ENCODE results near the gene ZNF565. TPM values are rescaled to one million over a fixed set of nuclear protein-coding genes. Genes with fewer than 3 reads are reported as not detected.
"Not testable (repeated sequence)": the region's sequence is repeated elsewhere in the genome, so short reads cannot be mapped to it uniquely, and the experiment has no call there.

Gene ZNF565
- total and polyA plus RNA-seq, 2 experiments from 2014 or later = 2.1 to 2.6 TPM

DNA sequence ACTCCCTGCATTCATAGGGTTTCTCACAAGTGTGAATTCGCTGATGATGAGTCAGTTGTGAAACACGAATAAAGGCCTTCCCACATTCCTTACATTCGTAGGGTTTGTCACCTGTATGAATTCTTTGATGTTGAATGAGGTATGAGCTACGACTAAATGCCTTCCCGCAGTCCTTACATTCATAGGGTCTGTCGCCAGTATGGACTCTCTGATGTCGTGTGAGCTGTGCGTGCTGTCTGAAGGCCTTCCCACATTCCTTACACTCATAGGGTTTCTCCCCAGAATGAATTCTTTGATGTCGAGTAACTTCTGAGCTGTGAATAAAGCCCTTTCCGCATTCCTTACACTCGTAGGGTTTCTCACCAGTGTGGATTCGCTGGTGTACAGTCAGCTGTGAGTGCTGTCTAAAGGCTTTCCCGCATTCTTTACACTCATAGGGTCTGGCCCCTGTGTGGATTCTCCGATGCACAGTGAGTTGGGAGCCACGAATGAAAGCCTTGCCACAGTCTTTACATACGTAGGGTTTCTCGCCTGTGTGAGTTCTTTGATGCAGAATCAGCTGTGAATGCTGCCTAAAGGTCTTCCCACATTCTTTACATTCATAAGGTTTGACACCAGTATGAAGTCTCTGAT lies 31.7 kb downstream of the ZNF565 start:
- no peak for DNase-seq
- no peak overlapping the region for H3K4me2 ChIP-seq (ENCODE audit: unreplicated experiment)

DNA sequence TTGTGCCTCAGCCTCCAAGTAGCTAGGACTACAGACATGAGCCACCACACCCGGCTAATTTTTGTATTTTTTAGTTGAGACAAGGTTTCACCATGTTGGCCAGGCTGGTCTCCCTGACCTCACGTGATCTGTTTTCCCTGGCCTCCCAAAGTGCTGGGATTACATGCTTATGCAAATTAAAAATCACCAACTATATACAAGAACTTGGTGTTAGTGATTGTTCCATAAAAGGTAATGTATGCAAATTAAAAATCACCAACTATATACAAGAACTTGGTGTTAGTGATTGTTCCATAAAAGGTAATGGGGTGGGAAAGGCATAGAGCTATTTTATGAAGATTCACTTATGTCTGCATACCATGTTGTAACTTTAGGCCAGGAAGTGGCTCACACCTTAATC lies 35.4 kb downstream of the ZNF565 start:
- in situ Hi-C loops (cut with MboI); DNase-seq; H3K27ac ChIP-seq; H2AFZ ChIP-seq; H3K27me3 ChIP-seq (replicated peaks; ENCODE audit: insufficient read depth); H3K9me3 ChIP-seq (ENCODE audit: low read depth); H3K79me2 ChIP-seq (ENCODE audit: insufficient read depth); H3K4me3 ChIP-seq; H3K4me2 ChIP-seq (ENCODE audit: unreplicated experiment); H3K9ac ChIP-seq; H3F3A ChIP-seq (ENCODE audit: insufficient read depth); H3K9me2 ChIP-seq (ENCODE audit: insufficient read depth); H4K20me1 ChIP-seq (ENCODE audit: insufficient read depth); H3K4me1 ChIP-seq (ENCODE audit: insufficient read depth): not testable (repeated sequence)
- peaks cover 13% of the 10 kb centered on the region; the same call in 1 of the 2 replicates for H3K36me3 ChIP-seq (ENCODE audit: low read depth)
- WGBS, 2 experiments (ENCODE audit: low coverage in 1 of 2, low lambda C conversion rate in 2 of 2, missing lambda C conversion rate in 2 of 2) = 79 to 87% methylated on average over 2 of the region's 2 CpGs

More for the DNA sequence above, 31.7 kb downstream of the ZNF565 start:
- Histone ChIP-seq H2AFZ (no peak overlapping the region), H3K27me3 (replicated peaks; ENCODE audit: insufficient read depth) (no peaks in the 10 kb centered on the region), H4K20me1 (ENCODE audit: insufficient read depth) (no peaks in the 10 kb centered on the region), H3K4me3 (no peak overlapping the region), H3K36me3 (ENCODE audit: low read depth) (peaks cover 13% of the 10 kb centered on the region; the same call in 1 of the 2 replicates), H3K9me2 (ENCODE audit: insufficient read depth) (no peaks in the 10 kb centered on the region), H3K9ac (no peak overlapping the region), H3F3A (ENCODE audit: insufficient read depth) (no peaks in the 10 kb centered on the region), H3K79me2 (ENCODE audit: insufficient read depth) (no peaks in the 10 kb centered on the region), H3K27ac (no peak overlapping the region), H3K4me1 (ENCODE audit: insufficient read depth) (no peaks in the 10 kb centered on the region), H3K9me3 (ENCODE audit: low read depth) (no peaks in the 10 kb centered on the region)
- TF ChIP-seq EZH2phosphoT487 (IDR thresholded peaks at IDR 0.05; ENCODE audit: insufficient read depth, low read depth) (no peak), EZH2 (IDR thresholded peaks at IDR 0.05; ENCODE audit: insufficient read depth, poor library complexity, severe bottlenecking) (no peak)
- WGBS, 2 experiments (ENCODE audit: low coverage in 1 of 2, low lambda C conversion rate in 2 of 2, missing lambda C conversion rate in 2 of 2) = 86 to 87% methylated on average over 17 of the region's 17 CpGs
- in situ Hi-C loops (cut with MboI) = no loop called here

DNA sequence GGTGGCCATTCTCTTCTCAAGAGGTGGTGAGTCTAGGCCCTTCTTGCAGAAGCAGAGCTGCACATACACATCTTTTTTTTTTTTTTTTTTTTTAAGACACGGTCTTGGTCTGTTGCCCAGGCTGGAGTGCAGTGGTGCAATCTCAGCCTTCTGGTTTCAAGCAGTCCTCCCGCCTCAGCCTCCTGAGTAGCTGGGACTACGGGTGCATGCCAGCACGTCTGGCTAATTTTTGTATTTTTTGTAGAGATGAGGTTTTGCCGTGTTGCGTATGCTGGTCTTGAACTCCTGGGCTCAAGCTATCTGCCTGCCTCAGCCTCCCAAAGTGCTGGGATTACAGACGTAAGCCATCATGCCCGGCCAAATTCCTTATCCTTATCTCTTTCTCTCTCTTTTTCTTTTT lies 40.6 kb downstream of the ZNF565 start:
- H3K4me3 ChIP-seq; H3K27me3 ChIP-seq (replicated peaks; ENCODE audit: insufficient read depth); H3K27ac ChIP-seq; H2AFZ ChIP-seq; H3K4me2 ChIP-seq (ENCODE audit: unreplicated experiment); H3K4me1 ChIP-seq (ENCODE audit: insufficient read depth); in situ Hi-C loops (cut with MboI); H3K9me3 ChIP-seq (ENCODE audit: low read depth); H3K9me2 ChIP-seq (ENCODE audit: insufficient read depth); DNase-seq; H3F3A ChIP-seq (ENCODE audit: insufficient read depth); H3K9ac ChIP-seq; H3K36me3 ChIP-seq (ENCODE audit: low read depth); H4K20me1 ChIP-seq (ENCODE audit: insufficient read depth); H3K79me2 ChIP-seq (ENCODE audit: insufficient read depth): not testable (repeated sequence)
- 53 to 60% methylated on average over 8 of the region's 8 CpGs for WGBS, 2 experiments (ENCODE audit: low coverage in 1 of 2, low lambda C conversion rate in 2 of 2, missing lambda C conversion rate in 2 of 2)

DNA sequence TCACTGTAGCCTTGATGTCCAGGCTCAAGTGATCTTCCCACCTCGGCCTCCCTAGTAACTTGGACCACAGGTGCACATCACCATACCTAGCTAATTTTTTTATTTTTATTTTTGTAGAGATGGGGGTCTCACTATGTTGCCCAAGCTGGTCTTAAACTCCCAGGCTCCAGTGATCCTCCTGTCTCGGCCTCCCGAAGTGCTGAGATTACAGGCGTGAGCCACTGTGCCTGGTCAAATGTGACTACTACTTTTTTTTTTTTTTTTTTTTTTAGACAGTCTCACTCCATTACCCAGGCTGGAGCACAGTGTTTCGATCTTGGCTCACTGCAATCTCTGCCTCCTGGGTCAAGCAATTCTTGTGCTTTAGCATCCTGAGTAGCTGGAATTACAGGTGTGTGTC lies 41.6 kb downstream of the ZNF565 start:
- no peaks in the 10 kb centered on the region for H3K36me3 ChIP-seq (ENCODE audit: low read depth)
- no peak overlapping the region for H3K27ac ChIP-seq
- WGBS, 2 experiments (ENCODE audit: low coverage in 1 of 2, low lambda C conversion rate in 2 of 2, missing lambda C conversion rate in 2 of 2) = 85 to 88% methylated on average over 5 of the region's 5 CpGs
- no peak overlapping the region for H2AFZ ChIP-seq
- peaks cover 5% of the 10 kb centered on the region; the same call in 1 of the 2 replicates for H3K4me1 ChIP-seq (ENCODE audit: insufficient read depth)
- in situ Hi-C loops (cut with MboI) = no loop called here
- TF ChIP-seq EZH2 (IDR thresholded peaks at IDR 0.05; ENCODE audit: insufficient read depth, poor library complexity, severe bottlenecking) (no peak), EZH2phosphoT487 (IDR thresholded peaks at IDR 0.05; ENCODE audit: insufficient read depth, low read depth) (no peak)
- no peak overlapping the region for H3K9ac ChIP-seq
- no peak overlapping the region for H3K4me2 ChIP-seq (ENCODE audit: unreplicated experiment)
- no peaks in the 10 kb centered on the region for H3K9me3 ChIP-seq (ENCODE audit: low read depth)
- H3K79me2 ChIP-seq (ENCODE audit: insufficient read depth) = no peaks in the 10 kb centered on the region
- H3K9me2 ChIP-seq (ENCODE audit: insufficient read depth) = no peaks in the 10 kb centered on the region
- DNase-seq = no peak
- no peaks in the 10 kb centered on the region for H4K20me1 ChIP-seq (ENCODE audit: insufficient read depth)
- H3K4me3 ChIP-seq = no peak overlapping the region
- H3K27me3 ChIP-seq (replicated peaks; ENCODE audit: insufficient read depth) = no peaks in the 10 kb centered on the region
- H3F3A ChIP-seq (ENCODE audit: insufficient read depth) = no peaks in the 10 kb centered on the region

All from GM23248 (cell line).